HG03439 (cell line): Measurements from ENCODE around the gene NDUFC1.

Source experiments
- ATAC-seq: cut with Tn5 transposase; IDR thresholded peaks from one replicate; pipeline ENCODE4 v1.9.1; 2021; ENCODE audit warnings: mild to moderate bottlenecking, moderate library complexity; ENCODE audit not compliant: unreplicated experiment

NDUFC1 gene

GRCh38 chr4:139253046-139253445 is 49.2 kb downstream of the NDUFC1 start:
- ATAC-seq: no peak

GRCh38 chr4:139247700-139248238 is 54.5 kb downstream of the NDUFC1 start:
- ATAC-seq: no peak

- ATAC-seq: no peak
Measured at GRCh38 chr4:139247241-139247640, 55.0 kb downstream of the NDUFC1 start.

GRCh38 chr4:139246166-139246565 is 56.1 kb downstream of the NDUFC1 start:
- ATAC-seq: no peak

DNA sequence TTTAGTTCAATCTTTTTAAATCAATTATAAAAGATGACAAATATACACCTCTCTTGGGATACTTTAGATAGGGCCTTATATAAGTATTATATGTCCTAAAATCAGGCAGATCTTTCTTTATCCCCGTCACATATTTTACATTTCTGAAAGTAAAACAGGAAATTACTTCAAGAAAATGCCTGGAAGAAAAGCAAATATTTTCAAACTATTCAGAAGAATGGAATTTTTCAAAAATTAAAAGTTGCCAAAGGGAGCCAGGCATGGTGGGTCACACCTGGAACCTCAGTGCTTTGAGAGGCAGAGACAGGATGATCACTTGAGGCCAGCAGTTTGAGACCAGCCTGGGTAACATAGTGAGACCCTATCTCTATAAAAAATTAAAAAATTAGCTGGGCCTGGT is 56.7 kb downstream of the NDUFC1 start:
- ATAC-seq: no peak

DNA sequence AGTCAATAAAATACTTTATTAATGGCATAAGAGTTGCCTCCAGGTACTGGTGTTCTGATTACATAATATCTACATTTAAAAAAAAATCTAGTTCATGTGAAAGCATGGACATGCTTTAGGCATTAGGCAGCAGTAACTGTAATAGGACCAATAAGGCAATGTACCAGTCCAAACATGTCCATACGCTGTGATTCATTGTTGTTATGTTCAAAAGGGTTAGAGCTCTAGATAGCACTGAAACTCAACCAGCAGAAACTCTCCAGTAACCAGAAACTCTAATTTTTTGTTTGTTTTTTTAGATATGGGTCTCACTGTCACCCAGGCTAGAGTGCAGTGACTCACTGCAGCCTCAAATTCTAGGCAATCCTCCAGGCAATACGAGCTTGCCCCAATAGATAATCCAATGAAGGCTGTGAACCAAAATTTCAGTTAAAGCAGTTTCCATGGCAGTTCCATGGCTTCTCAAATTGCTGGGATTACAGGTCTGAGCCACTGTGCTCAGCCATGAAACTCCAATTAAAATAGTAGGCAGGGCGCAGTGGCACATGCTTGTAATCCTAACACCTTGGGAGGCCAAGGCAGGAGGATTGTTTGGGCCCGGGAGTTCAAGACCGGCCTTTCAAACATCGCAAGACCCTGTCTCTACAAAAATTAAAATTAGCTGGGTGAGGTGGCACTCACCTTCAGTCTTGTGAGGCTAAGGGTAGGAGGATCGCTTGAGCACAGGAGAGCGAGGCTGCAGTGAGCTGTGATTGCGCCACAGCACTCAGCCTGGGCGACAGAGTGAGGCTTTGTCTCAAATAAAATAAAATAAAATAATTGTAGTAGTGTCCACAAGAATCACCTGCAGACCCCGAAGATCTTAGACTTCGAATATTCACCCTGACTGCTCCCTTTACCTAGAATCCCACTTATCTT is 58.6 kb downstream of the NDUFC1 start:
- no peak for ATAC-seq

DNA sequence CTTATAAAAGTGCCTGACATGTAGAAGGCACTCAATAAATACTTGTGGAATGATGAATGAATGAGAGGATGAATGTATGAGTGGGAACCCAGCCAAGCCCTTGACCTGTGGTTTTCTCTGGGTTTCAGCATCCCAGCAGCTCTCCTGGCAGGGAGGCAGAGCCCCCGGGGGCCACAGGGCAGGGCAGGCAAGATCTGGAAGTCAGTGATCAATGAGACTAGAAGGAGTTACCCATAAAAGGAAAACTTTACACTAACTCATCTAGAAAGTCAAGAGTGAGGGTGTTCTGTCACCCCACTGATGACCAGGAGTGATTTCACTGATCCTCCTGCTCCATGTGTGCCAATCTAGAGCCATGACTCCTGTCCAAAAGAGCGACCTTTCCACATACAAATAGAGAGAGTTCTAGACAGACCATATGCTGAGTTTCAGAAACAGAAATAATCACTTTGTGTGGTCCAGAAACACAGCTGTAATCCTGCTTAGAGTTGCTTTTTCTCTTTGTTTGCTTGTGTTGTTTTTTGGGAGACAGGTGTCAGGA is 59.7 kb downstream of the NDUFC1 start:
- ATAC-seq: no peak

GRCh38 chr4:139241784-139242151 is 60.5 kb downstream of the NDUFC1 start:
- ATAC-seq: no peak

DNA sequence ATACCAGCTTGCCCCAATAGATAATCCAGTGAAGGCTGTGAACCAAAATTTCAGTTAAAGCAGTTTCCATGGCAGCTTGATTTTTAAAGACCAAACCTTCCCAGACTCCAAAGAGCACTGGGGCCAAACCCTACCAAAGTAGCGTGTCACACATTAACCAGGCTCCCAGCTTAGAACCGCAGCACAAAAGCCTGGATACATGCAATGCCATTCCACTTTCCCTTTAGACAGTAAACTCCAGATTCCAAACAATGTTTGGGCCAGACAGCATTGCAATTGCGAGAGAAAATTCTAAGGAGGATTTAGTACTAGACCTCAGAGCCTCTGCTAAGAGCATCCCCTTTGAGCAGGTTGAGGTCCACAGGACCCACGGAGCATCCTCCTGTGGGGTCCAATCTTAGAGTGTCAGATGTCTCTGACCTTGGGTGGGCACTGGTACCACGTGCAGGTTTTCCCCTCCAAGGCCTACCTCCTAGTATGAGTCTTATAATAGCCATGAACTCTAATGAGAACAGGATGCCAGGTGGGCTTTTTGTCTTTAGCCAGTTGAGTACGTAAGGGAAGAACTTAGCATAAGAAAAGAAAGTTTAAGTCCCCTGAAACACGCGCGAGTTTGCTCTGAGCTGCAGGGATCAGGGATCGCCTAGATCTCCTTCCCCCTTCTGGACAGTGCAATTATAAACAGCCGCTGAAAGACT is 61.0 kb downstream of the NDUFC1 start:
- ATAC-seq: no peak
